GM12878 (cell line): ENCODE results near the gene MALT1. TPM values are rescaled to one million over a fixed set of nuclear protein-coding genes. Genes with fewer than 3 reads are reported as not detected.

Experiments used
- ATAC-seq: fragments of 200-7000 bp; cut with Tn5 transposase; 3 replicates; pipeline ENCODE4 v1.9.1; 2020; ENCODE audit warnings: mild to moderate bottlenecking, moderate library complexity
- BruUV-seq: library from RNA; stranded (reverse); fragments of 400-500 nt; replicated peaks from 2 replicates; lab custom pipeline; 2021; lab: Mats Ljungman, UMichigan
- CTCF ChIA-PET: fragments of 300-600 bp; sonication (Branson Sonifier 250); formaldehyde crosslinking; extraction: SDS; loops from one replicate; lab custom pipeline; 2021; ENCODE audit warnings: inconsistent platforms; lab: Yijun Ruan, JAX
- POLR2A ChIA-PET: fragments of 350-600 bp; formaldehyde crosslinking; extraction: SDS; loops from one replicate; lab custom pipeline; 2021; ENCODE audit warnings: inconsistent platforms; lab: Charles Lee
- RAD21 ChIA-PET: fragments of 300-600 bp; sonication (Branson Sonifier 250); formaldehyde crosslinking; loops from one replicate; lab custom pipeline; 2023; ENCODE audit warnings: antibody characterized with exemption; ENCODE audit not compliant: unreplicated experiment; lab: Charles Lee
- SMC1A ChIA-PET: fragments of 300-600 bp; sonication (Branson Sonifier 250); formaldehyde crosslinking; loops from one replicate; lab custom pipeline; 2023; ENCODE audit not compliant: unreplicated experiment, uncharacterized antibody; lab: Charles Lee
- DNase-seq: peaks from one replicate; pipeline ENCODE4 v3.0.0-alpha.2; 2011; ENCODE audit warnings: low read depth, low spot score
- FAIRE-seq: peaks from 3 replicates; lab custom pipeline; 2011; peaks lifted over from hg19 to GRCh38; lab: Jason Lieb, UNC
- H2AFZ ChIP-seq: 2 replicates; pipeline ENCODE4 v1.6.0; 2011; ENCODE audit warnings: low read depth, low read length, control low read depth; ENCODE audit not compliant: control insufficient read depth
- H3K27ac ChIP-seq: 2 replicates; pipeline ENCODE4 v1.5.1; 2011; ENCODE audit warnings: control low read depth; ENCODE audit not compliant: control insufficient read depth, insufficient read depth
- H3K27me3 ChIP-seq, 2 experiments: replicated peaks in 1 of 2; 2 replicates each; pipeline versions ENCODE4 v1.6.0 to v1.6.1; 2011; ENCODE audit warnings: low read length in 1 of 2; ENCODE audit not compliant: control insufficient read depth in 2 of 2, insufficient read depth in 2 of 2
- H3K36me3 ChIP-seq, 2 experiments: 2 replicates each; pipeline ENCODE4 v1.5.1; 2011; ENCODE audit warnings: low read length in 1 of 2; ENCODE audit not compliant: control insufficient read depth in 2 of 2, insufficient read depth in 2 of 2
- H3K4me1 ChIP-seq: 2 replicates; pipeline ENCODE4 v1.6.1; 2011; ENCODE audit warnings: mild to moderate bottlenecking, low read length, moderate library complexity, mixed read lengths; ENCODE audit not compliant: control insufficient read depth, insufficient read depth
- H3K4me2 ChIP-seq: 2 replicates; pipeline ENCODE4 v1.6.0; 2011; ENCODE audit warnings: control low read depth; ENCODE audit not compliant: control insufficient read depth, insufficient read depth
- H3K4me3 ChIP-seq: fragments of 200-600 bp; sonication (generic); 2 replicates; pipeline ENCODE4 v1.5.1; 2016
- H3K79me2 ChIP-seq: 2 replicates; pipeline ENCODE4 v1.6.0; 2011; ENCODE audit warnings: low read length; ENCODE audit not compliant: control insufficient read depth, insufficient read depth
- H3K9ac ChIP-seq: 2 replicates; pipeline ENCODE4 v1.8.0; 2011; ENCODE audit warnings: low read length, control low read depth, mixed read lengths; ENCODE audit not compliant: control insufficient read depth, insufficient read depth
- H3K9me3 ChIP-seq: replicated peaks from 3 replicates; pipeline ENCODE4 v1.5.1; 2011; ENCODE audit warnings: mild to moderate bottlenecking, low read length; ENCODE audit not compliant: control insufficient read depth, insufficient read depth
- H4K20me1 ChIP-seq: 2 replicates; pipeline ENCODE4 v1.6.0; 2011; ENCODE audit not compliant: control insufficient read depth, insufficient read depth
- HDGF ChIP-seq: fragments of 450-650 bp; IDR thresholded peaks from 2 replicates; pipeline ENCODE4 v1.6.1; 2016; ENCODE audit warnings: antibody characterized with exemption
- MYB ChIP-seq: fragments of 150-350 bp; IDR thresholded peaks from 2 replicates; pipeline ENCODE4 v1.6.1; 2014; ENCODE audit warnings: mild to moderate bottlenecking, low read depth, low read length, borderline replicate concordance
- PML ChIP-seq: IDR thresholded peaks from 2 replicates; pipeline ENCODE4 v1.6.1; 2012; ENCODE audit warnings: low read length, inconsistent platforms
- POLR2AphosphoS5 ChIP-seq: IDR thresholded peaks from 2 replicates; pipeline ENCODE4 v1.6.1; 2011; ENCODE audit warnings: mild to moderate bottlenecking, low read length, inconsistent platforms
- ZNF384 ChIP-seq: IDR thresholded peaks from 2 replicates; pipeline ENCODE4 v1.6.1; 2012; ENCODE audit warnings: low read depth, mild to moderate bottlenecking, low read length, improper control_type of control experiment, borderline replicate concordance
- WGBS: methylation state at CpG from one replicate; pipeline ENCODE4 v1.1.6; 2016; ENCODE audit warnings: low lambda C conversion rate; ENCODE audit not compliant: insufficient replicate concordance, insufficient coverage; ENCODE audit errors: missing lambda C conversion rate; 5-methylcytosine and 5-hydroxymethylcytosine counted together
- in situ Hi-C: fragments of 300-500 bp; cut with MboI; formaldehyde crosslinking; loops from 9 replicates; pipeline ENCODE4 v1.14.3; 2018; ENCODE audit warnings: mixed read lengths
- intact Hi-C: fragments of 100-400 bp; cut with micrococcal nuclease; formaldehyde crosslinking; loops from one replicate; pipeline ENCODE4 v1.14.2; 2022; ENCODE audit not compliant: unreplicated experiment
- polyA plus RNA-seq, 11 experiments: library from polyadenylated mRNA; depleted of rRNA in 4 of 11; unstranded in 6 of 11; stranded (reverse) in 5 of 11; fragments of >200 nt; fragmentation: Nextera tagmentation in 4 of 11; fragmentation: Illumina TruSeq in 1 of 11; extraction: Ambion mirVana in 4 of 11; extraction: Trizol in 1 of 11; gene quantifications; 1 replicate in 1 of 11; 2 replicates in 10 of 11; pipeline versions ENCODE4 v1.2.1 to v1.2.3, GENCODE V29; 2011 to 2016; ENCODE audit warnings: inconsistent platforms in 2 of 11, missing spikeins in 2 of 11, low read depth in 1 of 11
- total RNA-seq, 4 experiments: library from RNA; depleted of rRNA in 3 of 4; stranded (reverse); fragments of >200 nt in 3 of 4; fragmentation: Illumina TruSeq in 1 of 4; extraction: Trizol in 1 of 4; gene quantifications; 2 replicates each; pipeline versions ENCODE4 v1.2.1 to v1.2.3, GENCODE V29; 2013 to 2021

The MALT1 gene
- total and polyA plus RNA-seq, 10 of the 15 experiments (the other 5 are each of a cell fraction or from before 2014, with no cell fraction given), result 17.6 to 126 (median 45.4) TPM

- Histone ChIP-seq H2AFZ (no peak overlapping the region), H4K20me1 (no peaks in the 10 kb centered on the region), H3K27ac (peak overlapping the region; percentile 94), H3K9ac (peak overlapping the region; percentile 76), H3K4me2 (peak overlapping the region; percentile 81), H3K79me2 (peaks cover 53% of the 10 kb centered on the region), H3K27me3 (no peaks in the 10 kb centered on the region), H3K4me3 (peak overlapping the region; percentile 75), H3K9me3 (peaks cover 2% of the 10 kb centered on the region; the same call in 1 of the 3 replicates), H3K4me1 (peaks cover 33% of the 10 kb centered on the region), H3K36me3 (no peaks in the 10 kb centered on the region)
- in situ Hi-C loops, result loop anchor here (5.0 to 25.0 kb wide), 2 partner anchors 127 to 1253 kb away; no protein-coding TSS in a partner anchor
- ChIA-PET SMC1A (interaction anchor here (0.7 to 29.9 kb wide), 19 partner anchors 8 to 123 kb away, joined by 3 to 682 read pairs (median 6); partner anchors contain the start of gene MALT1), CTCF (interaction anchor here (0.6 to 5.5 kb wide), 12 partner anchors 9 to 482 kb away, joined by 3 to 58 read pairs (median 8); partner anchors contain the start of gene MALT1), POLR2A (interaction anchor here (0.8 to 4.5 kb wide), 13 partner anchors 9 to 435 kb away, joined by 3 to 54 read pairs (median 10); partner anchors contain the start of gene MALT1), RAD21 (interaction anchor here (0.9 to 6.0 kb wide), 17 partner anchors 8 to 135 kb away, joined by 3 to 171 read pairs (median 7); partner anchors contain the start of gene MALT1)
- FAIRE-seq, result no peak
- no peak for ATAC-seq
- intact Hi-C loops, result loop anchor here (2.0 kb wide), 2 partner anchors 45 to 97 kb away; no protein-coding TSS in a partner anchor
- peak; percentile 25; the same call in 1 of the 2 replicates for TF ChIP-seq PML
- TF ChIP-seq POLR2AphosphoS5, result peak; percentile 80
- no peak for TF ChIP-seq MYB
- DNase-seq, result no peak
- WGBS, result 36% methylated on average over 4 of the region's 4 CpGs
- BruUV-seq, result no TSS peak
Measured at GRCh38 chr18:58659691-58660090, 11.6 kb upstream of the MALT1 start.

- Histone ChIP-seq H3K4me3 (peak overlapping the region; percentile 75; the same call in 1 of the 2 replicates), H3K36me3 (no peaks in the 10 kb centered on the region), H3K9ac (peak overlapping the region; percentile 44)
- in situ Hi-C loops, result loop anchor here (25.0 kb wide), 1 partner anchor 1251 kb away; no protein-coding TSS in a partner anchor
- CTCF ChIA-PET, result interaction anchor here (0.9 to 5.5 kb wide), 7 partner anchors 10 to 129 kb away, joined by 3 to 58 read pairs (median 9); partner anchors contain the start of gene MALT1
- TF ChIP-seq HDGF (no peak), ZNF384 (peak; percentile 33; the same call in 1 of the 2 replicates)
- TF ChIP-seq, all 136 proteins: peak for 1
- ATAC-seq (no peak), FAIRE-seq (no peak), DNase-seq (no peak)
- intact Hi-C loops, result no loop called here
- SMC1A ChIA-PET, result interaction anchor here (0.8 to 29.9 kb wide), 7 partner anchors 10 to 125 kb away, joined by 3 to 682 read pairs (median 9); partner anchors contain the start of gene MALT1
- Histone ChIP-seq H3K4me2 (peak overlapping the region; percentile 21), H3K79me2 (peaks cover 42% of the 10 kb centered on the region), H3K4me1 (peaks cover 34% of the 10 kb centered on the region), H4K20me1 (no peaks in the 10 kb centered on the region), H3K27me3 (no peaks in the 10 kb centered on the region), H3K27ac (peak overlapping the region; percentile 94; the same call in 1 of the 2 replicates), H2AFZ (no peak overlapping the region), H3K9me3 (no peaks in the 10 kb centered on the region)
- POLR2A ChIA-PET, result interaction anchor here (0.6 to 4.5 kb wide), 7 partner anchors 11 to 124 kb away, joined by 3 to 54 read pairs (median 5); partner anchors contain the start of gene MALT1
- BruUV-seq, result no TSS peak
- WGBS, result 93% methylated on average over 9 of the region's 9 CpGs
- RAD21 ChIA-PET, result interaction anchor here (0.7 to 6.0 kb wide), 7 partner anchors 12 to 315 kb away, joined by 3 to 171 read pairs (median 7); partner anchors contain the start of gene MALT1
Measured at GRCh38 chr18:58660915-58661314, 10.3 kb upstream of the MALT1 start.
